ENCODE data around the gene ABCB11. TPM values are rescaled to one million over a fixed set of nuclear protein-coding genes. Genes with fewer than 3 reads are reported as not detected.

The ABCB11 gene
- not detected in 2 replicates for total RNA-seq (ENCODE audit: low replicate concordance)

DNA sequence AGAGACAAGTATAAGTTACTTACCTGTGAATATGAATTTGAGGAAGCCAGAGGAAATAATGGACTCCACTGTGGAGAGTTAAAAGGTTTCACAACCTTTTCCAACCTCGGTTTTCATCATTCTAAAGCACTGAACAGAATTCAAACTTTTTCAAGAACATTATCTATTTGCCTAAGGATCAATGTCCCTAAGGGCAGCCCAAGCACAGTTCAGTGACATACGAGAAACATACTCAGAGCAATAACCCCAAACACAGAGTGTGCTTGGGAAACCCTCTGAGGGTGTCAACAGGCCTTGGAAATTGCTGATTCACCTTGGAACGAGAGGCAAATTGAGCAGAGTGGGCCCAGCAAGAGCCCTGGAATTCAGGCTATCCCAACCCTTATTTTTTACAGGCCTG lies at the start of gene ABCB11:
Gene ABCB11, minus strand, starts transcription at position 123 of the 400 bp plus-strand sequence. CDS start 13,199 bp downstream, outside the sequence.
- H3K4me3 ChIP-seq (ENCODE audit: low read depth, low read length) = no peak within 1 kb of the TSS
- DNase-seq (ENCODE audit: low read depth) = no peak
- TF ChIP-seq, protein P1, sequence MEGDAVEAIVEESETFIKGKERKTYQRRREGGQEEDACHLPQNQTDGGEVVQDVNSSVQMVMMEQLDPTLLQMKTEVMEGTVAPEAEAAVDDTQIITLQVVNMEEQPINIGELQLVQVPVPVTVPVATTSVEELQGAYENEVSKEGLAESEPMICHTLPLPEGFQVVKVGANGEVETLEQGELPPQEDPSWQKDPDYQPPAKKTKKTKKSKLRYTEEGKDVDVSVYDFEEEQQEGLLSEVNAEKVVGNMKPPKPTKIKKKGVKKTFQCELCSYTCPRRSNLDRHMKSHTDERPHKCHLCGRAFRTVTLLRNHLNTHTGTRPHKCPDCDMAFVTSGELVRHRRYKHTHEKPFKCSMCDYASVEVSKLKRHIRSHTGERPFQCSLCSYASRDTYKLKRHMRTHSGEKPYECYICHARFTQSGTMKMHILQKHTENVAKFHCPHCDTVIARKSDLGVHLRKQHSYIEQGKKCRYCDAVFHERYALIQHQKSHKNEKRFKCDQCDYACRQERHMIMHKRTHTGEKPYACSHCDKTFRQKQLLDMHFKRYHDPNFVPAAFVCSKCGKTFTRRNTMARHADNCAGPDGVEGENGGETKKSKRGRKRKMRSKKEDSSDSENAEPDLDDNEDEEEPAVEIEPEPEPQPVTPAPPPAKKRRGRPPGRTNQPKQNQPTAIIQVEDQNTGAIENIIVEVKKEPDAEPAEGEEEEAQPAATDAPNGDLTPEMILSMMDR (IDR thresholded peaks at IDR 0.05; ENCODE audit: insufficient read depth, low read length) = no peak

DNA sequence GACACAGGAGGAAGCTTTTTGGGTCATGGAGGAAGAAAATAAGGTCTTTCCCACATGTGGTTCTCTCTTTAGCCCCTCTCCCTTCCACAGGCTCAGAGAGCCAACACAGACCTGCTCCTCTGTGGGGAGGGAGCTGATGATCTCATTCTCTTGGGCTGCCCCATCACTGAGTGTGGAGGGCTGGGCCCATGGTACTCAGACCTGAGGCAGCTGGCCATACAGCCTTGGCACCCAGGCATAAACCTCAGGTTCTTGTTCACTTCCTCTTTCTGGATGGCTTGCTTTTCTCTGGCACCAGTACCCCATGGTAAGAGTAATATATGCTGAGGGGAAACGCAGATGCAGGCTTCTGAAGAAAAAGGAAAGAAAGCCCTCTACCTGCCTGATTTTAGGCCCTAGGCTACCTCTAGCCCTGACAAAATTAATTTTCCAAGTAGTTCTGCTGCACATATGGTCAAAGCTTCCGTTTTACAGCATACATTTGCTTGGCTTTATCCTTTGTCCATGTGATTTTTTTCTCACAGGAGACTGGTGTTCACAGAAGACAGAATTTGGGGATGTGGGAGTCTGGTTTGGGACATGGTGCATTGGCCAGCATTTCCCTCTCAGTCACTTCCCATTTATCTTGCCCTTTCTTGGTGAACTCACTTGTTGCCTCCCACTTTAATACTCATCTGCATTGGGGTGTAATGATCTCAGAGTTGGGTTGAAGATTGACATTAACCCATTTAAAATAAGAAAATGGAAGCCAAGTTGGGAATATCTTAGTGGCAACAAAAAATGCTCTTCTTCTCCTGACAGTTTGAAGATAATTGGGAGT lies 49.3 kb upstream of the ABCB11 start:
- TF ChIP-seq, protein P1 (IDR thresholded peaks at IDR 0.05; ENCODE audit: insufficient read depth, low read length) = no peak
- H3K4me3 ChIP-seq (ENCODE audit: low read depth, low read length) = no peak overlapping the region
- no peak for DNase-seq (ENCODE audit: low read depth)

DNA sequence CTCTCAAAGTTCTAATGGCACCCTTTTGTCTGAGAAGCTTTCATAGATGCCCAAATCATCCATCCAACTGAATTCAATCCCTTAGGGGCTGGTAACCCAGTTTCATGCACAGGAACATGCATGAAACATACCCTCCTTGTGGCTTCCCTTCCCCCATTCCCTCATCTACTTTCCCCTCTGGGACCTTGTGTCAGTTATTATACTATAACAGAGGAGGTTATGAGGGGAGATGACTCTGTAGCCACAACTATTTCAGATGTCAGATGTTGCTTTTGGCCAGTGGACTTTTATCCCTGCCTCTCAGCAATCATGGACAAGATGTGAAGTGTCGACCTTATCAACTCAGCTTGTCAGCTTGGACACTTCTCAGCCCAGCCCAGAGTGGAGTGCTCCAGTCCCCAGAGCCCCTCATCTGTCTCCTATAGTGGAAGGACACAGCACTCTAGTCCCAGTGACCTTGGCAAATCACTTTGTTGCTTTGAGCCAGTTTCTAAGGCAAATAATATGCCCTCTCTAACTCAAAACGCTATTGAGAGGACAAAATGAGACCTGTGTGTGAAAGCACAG lies 46.6 kb upstream of the ABCB11 start:
- no peak overlapping the region for H3K4me3 ChIP-seq (ENCODE audit: low read depth, low read length)
- DNase-seq (ENCODE audit: low read depth) = no peak
- TF ChIP-seq, protein P1 (IDR thresholded peaks at IDR 0.05; ENCODE audit: insufficient read depth, low read length) = no peak

DNA sequence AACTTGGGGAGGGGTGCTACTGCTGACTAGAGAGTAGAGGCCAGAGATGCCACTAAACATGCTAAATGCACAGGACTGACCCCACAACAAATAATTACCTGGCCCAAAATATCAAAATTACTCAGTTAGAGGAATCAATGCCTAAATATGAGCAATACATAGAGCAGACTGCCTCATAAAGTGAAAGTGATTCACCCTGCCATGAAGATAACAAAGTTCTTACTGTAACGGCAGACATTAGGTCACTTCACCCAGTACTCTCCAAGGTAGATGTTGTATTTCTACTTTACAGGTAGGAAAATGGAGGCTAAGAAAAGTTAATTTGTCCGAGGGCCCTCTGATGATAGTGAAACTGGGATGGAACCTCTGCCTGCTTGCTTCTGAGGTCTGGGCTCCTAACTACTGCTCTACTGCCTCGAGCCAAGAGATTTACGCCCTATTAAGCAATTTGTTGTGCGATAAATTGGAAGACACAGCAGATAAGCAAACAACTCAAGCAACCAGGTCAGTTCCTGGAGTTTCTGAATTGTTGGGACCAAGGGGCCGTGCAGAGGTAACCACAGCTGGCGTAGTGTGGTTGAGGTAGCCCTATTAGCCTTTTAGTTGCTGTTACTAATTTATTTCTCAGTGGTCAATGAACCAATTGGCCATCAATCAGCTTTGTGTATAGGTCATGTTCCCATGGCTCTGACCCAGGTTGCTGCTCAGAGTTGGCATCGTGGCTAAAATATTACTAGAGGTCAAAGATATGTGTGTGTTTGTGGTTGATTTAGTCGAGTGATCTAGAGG lies 43.0 kb upstream of the ABCB11 start:
- TF ChIP-seq, protein P1 (IDR thresholded peaks at IDR 0.05; ENCODE audit: insufficient read depth, low read length) = no peak
- H3K4me3 ChIP-seq (ENCODE audit: low read depth, low read length) = no peak overlapping the region
- no peak for DNase-seq (ENCODE audit: low read depth)

DNA sequence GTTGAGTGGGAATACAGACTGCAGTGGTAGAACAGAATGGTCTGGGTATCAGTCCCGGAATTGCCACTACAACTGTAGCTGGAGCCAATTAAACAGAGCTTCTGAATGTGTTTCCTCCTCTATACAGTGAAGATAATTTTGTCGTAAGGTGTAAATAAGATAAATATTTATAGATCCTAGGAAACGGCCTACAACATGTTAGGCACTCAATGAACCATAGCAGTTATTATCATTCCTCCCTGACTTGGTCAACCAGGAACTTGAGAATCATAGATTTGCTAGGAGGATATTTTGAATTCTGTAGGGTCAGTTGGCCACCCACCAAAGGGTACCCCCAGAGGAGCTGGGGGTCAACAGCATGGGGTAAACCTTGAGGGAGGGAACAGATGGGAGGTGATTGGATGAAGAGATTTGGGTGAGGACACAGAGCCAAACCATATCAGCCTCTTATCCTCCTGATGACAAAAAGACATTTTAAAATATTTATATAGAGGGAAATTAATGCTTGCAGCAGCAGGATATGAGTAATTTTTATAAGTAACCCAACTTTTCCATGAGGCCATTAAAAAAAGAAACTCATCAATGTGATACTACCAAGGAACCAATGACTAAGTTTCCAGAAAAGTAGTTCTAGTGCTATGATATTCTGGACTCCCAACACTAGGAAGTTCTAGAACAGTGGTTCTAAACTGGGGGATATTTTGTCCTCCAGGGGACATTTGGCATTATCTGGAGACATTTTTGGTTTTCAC lies 42.3 kb upstream of the ABCB11 start:
- no peak overlapping the region for H3K4me3 ChIP-seq (ENCODE audit: low read depth, low read length)
- TF ChIP-seq, protein P1 (IDR thresholded peaks at IDR 0.05; ENCODE audit: insufficient read depth, low read length) = no peak
- no peak for DNase-seq (ENCODE audit: low read depth)

Measured in fibroblast of the aortic adventitia (primary cell).